22Rv1 (cell line): Measurements from ENCODE around the gene HOXB7.

Source experiments
- CTCF ChIP-seq: fragments of 450-650 bp; IDR thresholded peaks from 2 replicates; pipeline ENCODE4 v1.5.1; 2017; ENCODE audit warnings: mild to moderate bottlenecking
- ZFX ChIP-seq: fragments of 450-650 bp; IDR thresholded peaks from 2 replicates; pipeline ENCODE4 v1.6.1; 2017; ENCODE audit warnings: antibody characterized with exemption, borderline replicate concordance

- TF ChIP-seq CTCF (no peak), ZFX (no peak)
These were observed 13.9 kb downstream of the HOXB7 start for GRCh38 chr17:48596735-48597527.
